Stomach (tissue), 4 donors: ENCODE data around the gene HECW1.

Experiments used
- POLR2A ChIP-seq, 4 donors: fragments of 450-650 bp; IDR thresholded peaks; one replicate each; pipeline ENCODE4 v1.6.1; 2016; ENCODE audit warnings: antibody characterized with exemption in 4 of 4, control low read depth in 2 of 4, mild to moderate bottlenecking in 1 of 4, moderate library complexity in 1 of 4
- POLR2AphosphoS5 ChIP-seq, 3 donors: sonication (generic); formaldehyde crosslinking; IDR thresholded peaks; one replicate each; pipeline ENCODE4 v1.6.1; 2016; ENCODE audit warnings: antibody characterized with exemption in 3 of 3
- TF ChIP-seq, protein P1 (sequence below), 7 experiments: fragments of 450-650 bp in 4 of 7; fragments of 200-600 bp in 3 of 7; sonication (generic) in 3 of 7; IDR thresholded peaks; one replicate each; pipeline ENCODE4 v1.5.1; 2016 to 2019; ENCODE audit warnings: antibody characterized with exemption in 7 of 7, control low read depth in 2 of 7, mild to moderate bottlenecking in 1 of 7

DNA sequence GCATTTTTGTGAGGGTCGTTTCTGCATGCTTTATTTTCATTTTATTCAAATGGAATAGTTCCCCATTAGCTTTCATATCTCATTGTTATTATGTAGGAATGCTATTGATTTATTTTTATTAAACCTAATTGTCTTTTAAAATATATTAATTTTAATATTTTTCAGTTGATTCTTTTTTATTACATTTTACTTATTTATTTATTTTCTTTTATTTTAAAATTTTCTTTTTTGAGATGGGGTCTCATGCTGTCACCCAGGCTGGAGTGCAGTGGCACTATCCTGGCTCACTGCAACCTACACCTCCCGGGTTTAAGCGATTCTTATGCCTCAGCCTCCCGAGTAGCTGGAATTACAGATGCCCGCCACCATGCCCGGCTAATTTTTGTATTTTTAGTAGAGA lies 463.1 kb downstream of the HECW1 start:
- no peak for TF ChIP-seq POLR2AphosphoS5 (IDR thresholded peaks at IDR 0.05)
- TF ChIP-seq, protein P1, sequence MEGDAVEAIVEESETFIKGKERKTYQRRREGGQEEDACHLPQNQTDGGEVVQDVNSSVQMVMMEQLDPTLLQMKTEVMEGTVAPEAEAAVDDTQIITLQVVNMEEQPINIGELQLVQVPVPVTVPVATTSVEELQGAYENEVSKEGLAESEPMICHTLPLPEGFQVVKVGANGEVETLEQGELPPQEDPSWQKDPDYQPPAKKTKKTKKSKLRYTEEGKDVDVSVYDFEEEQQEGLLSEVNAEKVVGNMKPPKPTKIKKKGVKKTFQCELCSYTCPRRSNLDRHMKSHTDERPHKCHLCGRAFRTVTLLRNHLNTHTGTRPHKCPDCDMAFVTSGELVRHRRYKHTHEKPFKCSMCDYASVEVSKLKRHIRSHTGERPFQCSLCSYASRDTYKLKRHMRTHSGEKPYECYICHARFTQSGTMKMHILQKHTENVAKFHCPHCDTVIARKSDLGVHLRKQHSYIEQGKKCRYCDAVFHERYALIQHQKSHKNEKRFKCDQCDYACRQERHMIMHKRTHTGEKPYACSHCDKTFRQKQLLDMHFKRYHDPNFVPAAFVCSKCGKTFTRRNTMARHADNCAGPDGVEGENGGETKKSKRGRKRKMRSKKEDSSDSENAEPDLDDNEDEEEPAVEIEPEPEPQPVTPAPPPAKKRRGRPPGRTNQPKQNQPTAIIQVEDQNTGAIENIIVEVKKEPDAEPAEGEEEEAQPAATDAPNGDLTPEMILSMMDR (IDR thresholded peaks at IDR 0.05): no peak
- no peak for TF ChIP-seq POLR2A (IDR thresholded peaks at IDR 0.05)
